Thyroid gland (tissue), 4 donors: ENCODE data around the gene TGIF2.

Experiments
- CTCF ChIP-seq, 6 experiments: fragments of 200-600 bp in 3 of 6; fragments of 450-650 bp in 3 of 6; sonication (generic) in 3 of 6; IDR thresholded peaks; one replicate each; pipeline ENCODE4 v1.5.1; 2016 to 2019; ENCODE audit warnings: antibody characterized with exemption in 6 of 6, mild to moderate bottlenecking in 2 of 6, inconsistent platforms in 1 of 6, moderate library complexity in 1 of 6
- POLR2A ChIP-seq, 2 donors: fragments of 450-650 bp; IDR thresholded peaks; one replicate each; pipeline ENCODE4 v1.6.1; 2017; ENCODE audit warnings: antibody characterized with exemption in 2 of 2, mild to moderate bottlenecking in 2 of 2, moderate library complexity in 1 of 2

GRCh38 chr20:36528875-36529417, 44.5 kb upstream of the TGIF2 start:
- TF ChIP-seq CTCF (IDR thresholded peaks at IDR 0.05) (no peak), POLR2A (IDR thresholded peaks at IDR 0.05) (no peak)
